ENCODE results near the gene MTUS2. TPM values are rescaled to one million over a fixed set of nuclear protein-coding genes. Genes with fewer than 3 reads are reported as not detected.

MTUS2 gene
- total RNA-seq, 1 experiment from 2014 or later: 0.35 TPM

DNA sequence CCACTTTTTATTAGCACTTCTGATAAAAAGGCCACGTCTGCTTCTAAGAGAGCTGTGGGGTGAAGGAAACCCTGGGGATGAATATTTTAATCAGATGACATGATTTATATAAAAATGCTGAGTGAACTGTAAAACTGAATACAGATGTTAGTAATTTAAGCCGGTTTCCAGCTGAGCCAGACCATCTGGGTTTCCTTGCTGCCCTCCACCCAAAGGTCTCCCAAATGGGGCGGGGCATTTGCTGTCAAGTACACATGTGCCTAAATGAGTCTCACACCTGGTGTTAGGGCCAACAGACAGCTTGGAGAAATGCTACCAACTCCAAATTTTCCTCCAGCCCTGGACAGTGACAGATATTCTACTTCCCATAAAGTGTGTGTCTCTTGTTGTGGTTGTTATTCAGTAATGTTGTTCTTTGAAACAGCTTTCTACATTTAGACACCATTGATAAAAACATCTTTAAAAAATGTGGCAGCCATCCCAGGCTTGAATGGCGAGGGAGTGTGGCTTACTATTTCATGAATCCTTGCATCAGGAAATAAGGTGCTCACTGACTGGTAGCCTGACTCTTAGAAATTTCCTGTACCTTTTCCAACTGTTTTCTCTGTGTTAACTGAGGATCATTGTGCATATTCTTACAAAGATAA lies 350.4 kb downstream of the MTUS2 start:
- Histone ChIP-seq H3K9ac (ENCODE audit: extremely low read depth, insufficient read length, low read length) (no peak overlapping the region), H3K79me1 (ENCODE audit: insufficient read depth, low read depth, low read length, poor library complexity, severe bottlenecking) (no peaks in the 10 kb centered on the region), H2AK5ac (ENCODE audit: insufficient read length, low read length) (no peak overlapping the region), H2BK12ac (ENCODE audit: insufficient read length, low read depth, low read length) (no peak overlapping the region), H3K23me2 (ENCODE audit: insufficient read length, low read depth, low read length, poor library complexity, severe bottlenecking) (no peaks in the 10 kb centered on the region), H4K5ac (ENCODE audit: insufficient read length, low read depth, low read length) (no peak overlapping the region), H3K27ac (ENCODE audit: insufficient read length, low read depth, low read length) (no peak overlapping the region), H3K18ac (ENCODE audit: insufficient read length, low read depth, low read length) (no peak overlapping the region), H3K27me3 (ENCODE audit: insufficient read depth, low read length) (no peaks in the 10 kb centered on the region), H2BK15ac (ENCODE audit: low read depth, low read length) (no peak overlapping the region), H4K8ac (replicated peaks; ENCODE audit: insufficient read length, low read depth, low read length) (no peak overlapping the region), H2BK120ac (ENCODE audit: low read depth, low read length, poor library complexity, severe bottlenecking) (no peak overlapping the region), H2AFZ (ENCODE audit: low read length) (no peak overlapping the region), H3K4me2 (ENCODE audit: insufficient read depth, insufficient read length, low read length) (no peak overlapping the region), H3K14ac (ENCODE audit: insufficient read depth, low read length) (no peak overlapping the region), H3K56ac (ENCODE audit: insufficient read length, low read depth, low read length) (no peak overlapping the region), H4K20me1 (ENCODE audit: control insufficient read depth, insufficient read depth, insufficient read length) (no peaks in the 10 kb centered on the region), H3K4me1 (ENCODE audit: insufficient read depth, low read length) (no peaks in the 10 kb centered on the region), H2BK20ac (ENCODE audit: low read depth, low read length, poor library complexity, severe bottlenecking) (no peak overlapping the region), H2BK5ac (ENCODE audit: insufficient read length, low read length) (no peak overlapping the region), H4K91ac (ENCODE audit: insufficient read length, low read depth, low read length) (no peak overlapping the region), H3T11ph (ENCODE audit: low read length) (no peak overlapping the region), H3K9me3 (ENCODE audit: control insufficient read depth, low read depth, low read length) (no peaks in the 10 kb centered on the region), H3K79me2 (ENCODE audit: insufficient read depth, low read length) (no peaks in the 10 kb centered on the region), H3K23ac (ENCODE audit: insufficient read length, low read depth, low read length) (no peak overlapping the region), H3K4ac (ENCODE audit: low read depth, low read length) (no peak overlapping the region)
- Mint-ChIP-seq H3K9me3 (no peaks in the 10 kb centered on the region), H3K27ac (no peak overlapping the region; a peak in 1 of 7 replicates), H3K4me1 (no peaks in the 10 kb centered on the region), H3K36me3 (ENCODE audit: insufficient read depth in 1 of 3, low read depth in 3 of 3) (0 out of 7 replicates have a peak, but pooled peaks cover 0 to 3% (median 0%) of the 10 kb centered on the region in 3 experiments), H3K4me3 (no peak overlapping the region), H3K27me3 (ENCODE audit: low read depth) (peaks cover 2% of the 10 kb centered on the region; the same call in 1 of the 2 replicates)
- WGBS (ENCODE audit: extremely low coverage, insufficient read length, low lambda C conversion rate): no CpG with 5 or more reads among the region's 4 CpGs
- no peak for DNase-seq
- TF ChIP-seq, protein P1, sequence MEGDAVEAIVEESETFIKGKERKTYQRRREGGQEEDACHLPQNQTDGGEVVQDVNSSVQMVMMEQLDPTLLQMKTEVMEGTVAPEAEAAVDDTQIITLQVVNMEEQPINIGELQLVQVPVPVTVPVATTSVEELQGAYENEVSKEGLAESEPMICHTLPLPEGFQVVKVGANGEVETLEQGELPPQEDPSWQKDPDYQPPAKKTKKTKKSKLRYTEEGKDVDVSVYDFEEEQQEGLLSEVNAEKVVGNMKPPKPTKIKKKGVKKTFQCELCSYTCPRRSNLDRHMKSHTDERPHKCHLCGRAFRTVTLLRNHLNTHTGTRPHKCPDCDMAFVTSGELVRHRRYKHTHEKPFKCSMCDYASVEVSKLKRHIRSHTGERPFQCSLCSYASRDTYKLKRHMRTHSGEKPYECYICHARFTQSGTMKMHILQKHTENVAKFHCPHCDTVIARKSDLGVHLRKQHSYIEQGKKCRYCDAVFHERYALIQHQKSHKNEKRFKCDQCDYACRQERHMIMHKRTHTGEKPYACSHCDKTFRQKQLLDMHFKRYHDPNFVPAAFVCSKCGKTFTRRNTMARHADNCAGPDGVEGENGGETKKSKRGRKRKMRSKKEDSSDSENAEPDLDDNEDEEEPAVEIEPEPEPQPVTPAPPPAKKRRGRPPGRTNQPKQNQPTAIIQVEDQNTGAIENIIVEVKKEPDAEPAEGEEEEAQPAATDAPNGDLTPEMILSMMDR (conservative IDR thresholded peaks at IDR 0.05): no peak

Measured in H9 (cell line).